ENCODE results near the gene TGFB1. TPM values are rescaled to one million over a fixed set of nuclear protein-coding genes. Genes with fewer than 3 reads are reported as not detected.
A peak's percentile ranks its signal among the peaks of the same experiment; 100 is the strongest.

The TGFB1 gene
- total and polyA plus RNA-seq, 9 of the 15 experiments (the other 6 are each of a cell fraction or from before 2014, with no cell fraction given) = 0.24 to 159 (median 17.2) TPM

DNA sequence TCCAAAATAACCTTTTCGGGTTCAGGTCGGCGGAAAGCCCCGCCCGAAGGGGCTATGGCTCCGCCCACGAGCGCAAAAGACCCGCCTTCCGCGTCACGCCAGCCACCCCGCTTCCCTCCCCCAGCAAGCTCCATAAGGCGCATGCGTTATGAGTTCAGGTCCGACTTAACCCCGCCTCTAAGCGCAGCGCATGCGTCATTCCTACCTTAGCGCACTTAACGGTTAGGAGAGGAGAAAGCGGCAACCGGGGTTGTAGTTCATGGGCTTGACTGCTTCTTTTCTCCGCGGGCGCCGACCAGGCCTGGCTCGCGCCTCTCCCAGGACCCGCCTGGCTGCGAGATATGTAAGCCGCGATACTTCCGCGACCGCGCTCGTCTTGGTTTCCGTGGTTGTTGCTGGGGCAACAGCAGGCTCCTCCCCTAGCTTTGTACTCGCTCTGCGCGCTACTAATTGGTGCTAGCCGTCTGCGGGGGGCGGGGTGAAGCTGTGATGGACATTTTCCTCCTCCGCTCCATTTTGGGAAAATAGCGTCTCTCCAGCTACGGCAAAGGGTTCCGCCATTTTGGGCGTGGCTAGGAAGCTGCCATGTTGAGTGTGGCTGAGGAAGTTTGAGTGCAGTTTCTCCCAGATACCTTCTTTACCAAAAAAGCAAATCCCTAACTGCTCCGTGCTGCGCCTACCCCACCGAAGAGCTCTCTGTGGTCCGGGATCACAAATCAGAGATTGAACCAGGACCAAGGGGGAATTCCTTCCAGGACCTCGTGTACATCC lies 10.2 kb upstream of the TGFB1 start, which contains the start of gene B9D2 (continued):
- TF ChIP-seq XRCC4 (IDR thresholded peaks at IDR 0.05; ENCODE audit: extremely low read depth, insufficient read depth, insufficient read length) = no peak
- no peak for TF ChIP-seq HDGF (IDR thresholded peaks at IDR 0.05)
- peak; percentile 35 to 39; a peak in 2 of 4 replicates for TF ChIP-seq FOXK2 (conservative IDR thresholded peaks at IDR 0.05 in 1 of 2, IDR thresholded peaks at IDR 0.05 in 1 of 2; ENCODE audit: low read depth in 2 of 2)
- TF ChIP-seq ETV5 (CRISPR knock-in tag; IDR thresholded peaks at IDR 0.05; ENCODE audit: low read depth) = 0 out of 2 replicates have a peak, but pooled peaks have one; percentile 3
- no peak for TF ChIP-seq ZNF239 (CRISPR knock-in tag; IDR thresholded peaks at IDR 0.05)
- TF ChIP-seq CBX8 (IDR thresholded peaks at IDR 0.05; ENCODE audit: borderline replicate concordance, extremely low read depth, low read depth, low read length, poor library complexity, severe bottlenecking) = no peak
- TF ChIP-seq, protein P1, sequence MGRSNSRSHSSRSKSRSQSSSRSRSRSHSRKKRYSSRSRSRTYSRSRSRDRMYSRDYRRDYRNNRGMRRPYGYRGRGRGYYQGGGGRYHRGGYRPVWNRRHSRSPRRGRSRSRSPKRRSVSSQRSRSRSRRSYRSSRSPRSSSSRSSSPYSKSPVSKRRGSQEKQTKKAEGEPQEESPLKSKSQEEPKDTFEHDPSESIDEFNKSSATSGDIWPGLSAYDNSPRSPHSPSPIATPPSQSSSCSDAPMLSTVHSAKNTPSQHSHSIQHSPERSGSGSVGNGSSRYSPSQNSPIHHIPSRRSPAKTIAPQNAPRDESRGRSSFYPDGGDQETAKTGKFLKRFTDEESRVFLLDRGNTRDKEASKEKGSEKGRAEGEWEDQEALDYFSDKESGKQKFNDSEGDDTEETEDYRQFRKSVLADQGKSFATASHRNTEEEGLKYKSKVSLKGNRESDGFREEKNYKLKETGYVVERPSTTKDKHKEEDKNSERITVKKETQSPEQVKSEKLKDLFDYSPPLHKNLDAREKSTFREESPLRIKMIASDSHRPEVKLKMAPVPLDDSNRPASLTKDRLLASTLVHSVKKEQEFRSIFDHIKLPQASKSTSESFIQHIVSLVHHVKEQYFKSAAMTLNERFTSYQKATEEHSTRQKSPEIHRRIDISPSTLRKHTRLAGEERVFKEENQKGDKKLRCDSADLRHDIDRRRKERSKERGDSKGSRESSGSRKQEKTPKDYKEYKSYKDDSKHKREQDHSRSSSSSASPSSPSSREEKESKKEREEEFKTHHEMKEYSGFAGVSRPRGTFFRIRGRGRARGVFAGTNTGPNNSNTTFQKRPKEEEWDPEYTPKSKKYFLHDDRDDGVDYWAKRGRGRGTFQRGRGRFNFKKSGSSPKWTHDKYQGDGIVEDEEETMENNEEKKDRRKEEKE (IDR thresholded peaks at IDR 0.05; ENCODE audit: borderline replicate concordance in 1 of 2, control insufficient read depth in 1 of 2, low read depth in 2 of 2, low read length in 1 of 2) = 0 out of 4 replicates have a peak, but pooled peaks of 1 of the 2 experiments have one; percentile 58
- no peak for TF ChIP-seq NR2C2 (CRISPR knock-in tag; IDR thresholded peaks at IDR 0.05)
- peak; percentile 83 for TF ChIP-seq NR2C2 (tag; IDR thresholded peaks at IDR 0.05)
- peak; percentile 53 for TF ChIP-seq TBP (optimal IDR thresholded peaks at IDR 0.05; ENCODE audit: low read depth, low read length)
- TF ChIP-seq POLR3A (IDR thresholded peaks at IDR 0.05; ENCODE audit: borderline replicate concordance, extremely low read depth, insufficient read depth, insufficient read length) = no peak
- peak; percentile 93 for TF ChIP-seq VEZF1 (CRISPR knock-in tag; IDR thresholded peaks at IDR 0.05)
- TF ChIP-seq EP400 (IDR thresholded peaks at IDR 0.05) = peak; percentile 76
- peak; percentile 82 for TF ChIP-seq POLR2H (tag; IDR thresholded peaks at IDR 0.05; ENCODE audit: low read depth)
- TF ChIP-seq SIX5 (IDR thresholded peaks at IDR 0.05; ENCODE audit: borderline replicate concordance in 1 of 2, insufficient read depth in 1 of 2, low read depth in 1 of 2, low read length in 2 of 2) = peak; percentile 50 to 53; a peak in 2 of 4 replicates
- 0 out of 2 replicates have a peak, but pooled peaks have one; percentile 33 for TF ChIP-seq ZSCAN32 (CRISPR knock-in tag; IDR thresholded peaks at IDR 0.05)
- no peak for TF ChIP-seq DEAF1 (CRISPR knock-in tag; IDR thresholded peaks at IDR 0.05)
- peak; percentile 23 for TF ChIP-seq FOS (IDR thresholded peaks at IDR 0.05; ENCODE audit: extremely low read depth, insufficient read length)
- no peak for TF ChIP-seq SMAD1 (IDR thresholded peaks at IDR 0.05; ENCODE audit: low read depth, low read length, partially characterized antibody)
- peak; percentile 91 for TF ChIP-seq SUPT5H (IDR thresholded peaks at IDR 0.05)
- TF ChIP-seq RNF2 (IDR thresholded peaks at IDR 0.05) = no peak
- no peak for TF ChIP-seq KAT8 (IDR thresholded peaks at IDR 0.05; ENCODE audit: low read depth)
